GM19035 (cell line): ENCODE data around the gene PATL2.
"Not testable (repeated sequence)": the region's sequence is repeated elsewhere in the genome, so short reads cannot be mapped to it uniquely, and the experiment has no call there.

Experiments used
- ATAC-seq: cut with Tn5 transposase; IDR thresholded peaks from one replicate; pipeline ENCODE4 v1.9.1; 2021; ENCODE audit not compliant: unreplicated experiment

The PATL2 gene

DNA sequence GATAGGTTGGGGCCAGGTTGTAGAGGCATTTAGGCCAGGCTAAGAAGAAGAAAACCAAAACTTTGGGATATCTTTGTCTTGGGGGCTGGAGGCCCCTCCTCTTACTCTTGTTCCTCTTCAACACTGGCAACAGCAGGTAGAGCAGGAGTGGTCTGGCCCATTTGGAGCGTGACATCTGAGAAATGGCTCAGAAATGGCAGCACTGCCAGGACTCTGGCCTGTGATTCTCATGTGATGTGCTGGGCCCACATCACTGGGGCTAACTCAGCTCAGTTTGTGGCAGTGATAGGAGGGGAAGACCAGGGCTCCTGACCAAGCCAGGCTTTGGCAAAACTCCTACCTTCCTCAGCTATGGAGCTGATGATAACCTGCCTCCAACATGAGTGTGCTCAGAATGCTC, 18.5 kb downstream of the PATL2 start:
- ATAC-seq = no peak

DNA sequence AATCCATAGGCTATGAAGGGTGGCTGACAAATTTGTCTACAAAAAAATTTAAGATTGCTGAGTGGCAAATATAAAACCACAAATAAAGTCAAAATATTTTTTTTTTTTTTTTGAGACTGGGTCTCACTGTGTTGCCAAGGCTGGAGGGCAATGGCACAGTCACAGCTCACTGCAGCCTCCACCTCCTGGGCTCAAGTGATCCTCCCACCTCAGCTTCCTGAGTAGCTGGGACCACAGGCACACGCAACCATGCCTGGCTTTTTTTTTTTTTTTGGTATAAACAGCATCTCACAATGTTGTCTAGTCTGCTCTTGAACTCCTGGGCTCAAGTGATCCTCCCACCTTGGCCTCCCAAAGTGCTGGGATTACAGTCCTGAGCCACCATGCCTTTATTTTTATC, 20.9 kb downstream of the PATL2 start:
- ATAC-seq = not testable (repeated sequence)

GRCh38 chr15:44689318-44689717, 21.8 kb downstream of the PATL2 start:
- ATAC-seq = not testable (repeated sequence)

- ATAC-seq = not testable (repeated sequence)
Observed at GRCh38 chr15:44682809-44683682, 28.1 kb downstream of the PATL2 start.

- no peak for ATAC-seq
Observed at GRCh38 chr15:44682211-44682610, 28.9 kb downstream of the PATL2 start.

GRCh38 chr15:44676676-44677075, 34.4 kb downstream of the PATL2 start:
- ATAC-seq = peak; percentile 41

- ATAC-seq = no peak
Observed at GRCh38 chr15:44675911-44676310, 35.2 kb downstream of the PATL2 start.

- no peak for ATAC-seq
Observed at GRCh38 chr15:44673639-44674038, 37.5 kb downstream of the PATL2 start.

- no peak for ATAC-seq
Observed at GRCh38 chr15:44670087-44670950, 40.8 kb downstream of the PATL2 start.

DNA sequence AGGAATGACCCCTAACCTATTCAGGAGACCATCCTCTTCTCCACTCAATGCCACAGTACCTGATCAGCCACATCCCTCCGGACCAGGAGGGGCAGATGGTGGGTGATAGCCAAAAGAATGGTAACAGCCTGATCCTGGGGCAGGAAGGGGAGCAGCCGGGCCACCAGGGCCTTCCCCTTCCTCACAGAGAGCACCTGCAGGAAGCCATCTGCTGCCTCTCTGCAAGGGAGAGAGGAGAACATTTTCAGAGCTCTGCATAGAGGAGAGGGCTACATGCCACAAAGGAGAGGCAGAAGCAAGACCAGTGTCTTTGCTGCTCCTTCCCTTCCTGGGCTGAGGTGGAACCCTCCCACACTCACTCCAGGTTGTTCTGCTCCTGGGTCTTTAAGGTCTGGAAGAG, 42.2 kb downstream of the PATL2 start:
- ATAC-seq = no peak

- ATAC-seq = no peak
Observed at GRCh38 chr15:44667039-44667360, 44.1 kb downstream of the PATL2 start.

GRCh38 chr15:44666210-44667038, 44.7 kb downstream of the PATL2 start:
- no peak for ATAC-seq

GRCh38 chr15:44663410-44664308, 47.5 kb downstream of the PATL2 start, which contains the start of gene SPG11:
Gene SPG11 (minus strand): TSS chr15:44663662. CDS start chr15:44663647, 15 bp downstream.
- ATAC-seq = peak; percentile 82

DNA sequence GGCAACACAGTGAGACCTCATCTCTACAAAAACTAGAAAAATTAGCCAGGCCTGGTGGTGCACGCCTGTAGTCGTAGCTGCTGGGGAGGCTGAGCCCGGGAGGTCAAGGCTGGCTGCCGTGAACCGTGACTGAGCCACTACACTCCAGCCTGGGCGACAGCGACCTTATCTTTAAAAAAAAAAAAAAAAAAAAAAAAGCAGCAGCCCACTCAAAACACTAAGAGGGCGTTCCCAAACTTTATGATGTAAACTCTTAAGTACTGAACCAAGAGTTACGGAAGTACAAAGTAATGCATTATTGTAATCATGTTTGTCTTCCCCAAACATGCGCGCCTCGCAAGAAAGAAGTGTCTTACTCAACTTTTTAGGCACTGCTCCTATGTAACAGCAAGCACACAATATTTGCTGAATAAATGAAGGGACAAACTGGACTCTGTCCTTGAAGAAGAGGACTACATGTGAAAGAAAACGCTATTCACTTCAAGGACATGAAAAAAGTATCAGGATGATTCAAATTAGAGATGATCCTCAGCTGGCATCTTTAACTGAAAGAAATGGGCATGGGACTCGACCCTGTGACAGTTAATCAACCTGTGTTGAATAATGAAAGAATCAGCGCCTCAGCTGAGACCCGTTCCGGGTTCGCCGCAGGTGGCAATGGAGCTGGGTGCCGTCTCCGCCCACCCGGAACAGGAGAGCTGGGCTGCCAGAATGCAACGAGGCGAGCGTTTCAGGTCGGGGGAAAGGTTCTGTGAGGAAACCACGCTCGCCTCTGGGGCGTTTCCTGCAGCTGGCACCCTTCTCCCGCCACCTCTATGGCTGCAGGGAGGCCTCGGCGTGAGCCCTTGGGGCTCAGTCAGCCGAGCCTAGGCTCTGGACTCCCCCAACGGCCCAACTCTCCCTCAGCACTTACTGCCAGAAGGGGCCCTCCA, 48.4 kb downstream of the PATL2 start:
- peak; percentile 45 for ATAC-seq

DNA sequence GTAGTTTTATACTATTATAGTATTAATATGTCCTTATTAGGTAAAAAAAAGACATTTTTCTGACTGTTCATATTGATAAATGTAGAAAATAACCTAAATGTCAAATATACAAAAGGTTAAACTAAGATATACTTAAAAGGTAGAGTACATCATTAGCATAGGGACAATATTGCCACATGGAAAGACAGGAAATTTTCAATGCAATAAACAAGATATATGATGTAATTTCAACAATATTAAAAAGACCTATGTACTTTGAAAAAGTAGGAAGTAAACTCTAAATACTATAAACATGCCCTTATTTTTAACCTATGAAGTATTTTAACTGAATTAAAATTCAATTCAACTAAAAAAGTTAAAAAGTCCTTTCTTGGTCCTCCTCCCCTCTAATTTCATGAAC, 49.5 kb downstream of the PATL2 start:
- ATAC-seq = no peak

DNA sequence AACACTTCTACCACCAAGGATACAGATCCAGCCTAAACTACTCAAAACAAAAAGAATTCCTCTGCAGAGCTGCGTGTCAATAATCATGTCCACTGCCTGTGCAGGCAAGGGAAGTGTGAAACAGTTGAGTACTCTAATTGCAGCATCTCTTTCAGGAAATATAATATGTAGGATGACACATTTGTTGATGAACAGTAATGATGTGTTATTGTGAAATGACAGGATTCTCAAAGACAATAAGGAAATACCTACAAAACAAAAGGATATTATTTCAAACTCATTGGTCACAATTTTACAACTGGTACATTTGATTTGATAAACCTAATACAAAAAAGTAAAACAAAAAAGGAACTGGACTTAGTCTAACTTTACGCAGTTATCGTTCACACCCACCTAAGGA, 52.1 kb downstream of the PATL2 start:
- ATAC-seq = no peak

DNA sequence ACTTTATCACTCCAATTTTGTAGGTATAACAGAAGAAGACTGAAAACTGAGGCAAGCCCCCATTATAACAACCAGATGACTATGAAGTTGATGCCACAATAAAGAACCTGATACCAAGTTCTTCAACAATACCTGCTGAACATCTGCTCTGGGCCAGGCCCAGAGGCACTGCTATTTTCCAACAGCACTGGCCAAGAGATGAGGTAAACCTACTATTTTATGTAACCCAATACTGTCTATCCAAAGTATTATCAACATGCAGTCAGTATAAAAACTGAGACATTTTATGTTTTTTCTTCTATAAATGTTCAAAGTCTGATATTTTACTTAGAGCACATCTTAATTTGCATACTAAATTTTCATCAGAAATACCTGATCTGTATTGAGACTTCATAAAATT, 53.7 kb downstream of the PATL2 start:
- no peak for ATAC-seq

- ATAC-seq = no peak
Observed at GRCh38 chr15:44656913-44657312, 54.2 kb downstream of the PATL2 start.

GRCh38 chr15:44656298-44656697, 54.8 kb downstream of the PATL2 start:
- ATAC-seq = no peak
